Tibial artery (tissue), 4 donors: ENCODE measurements around the gene USH1C.

Experiments used
- DNase-seq, 2 donors: peaks; one replicate each; pipeline ENCODE4 v3.0.0-alpha.2; 2019
- H3K27ac ChIP-seq, 2 donors: fragments of 200-600 bp; sonication (generic) in 1 of 2; 1 replicate in 1 of 2; 2 replicates in 1 of 2; pipeline ENCODE4 v1.5.1; 2018 to 2019; ENCODE audit warnings: mild to moderate bottlenecking in 1 of 2
- H3K27me3 ChIP-seq, 2 donors: fragments of 200-600 bp; sonication (generic) in 1 of 2; one replicate each; pipeline versions ENCODE4 v1.5.1 to v1.6.0; 2016 to 2019
- H3K36me3 ChIP-seq, 3 donors: fragments of 200-600 bp; sonication (generic) in 2 of 3; one replicate each; pipeline ENCODE4 v1.5.1; 2016 to 2019; ENCODE audit warnings: mild to moderate bottlenecking in 2 of 3
- H3K4me1 ChIP-seq, 4 donors: fragments of 200-600 bp; sonication (generic) in 2 of 4; 1 replicate in 3 of 4; 2 replicates in 1 of 4; pipeline ENCODE4 v1.5.1; 2016 to 2019
- H3K4me3 ChIP-seq, 2 donors: fragments of 200-600 bp; sonication (generic) in 1 of 2; 1 replicate in 1 of 2; 2 replicates in 1 of 2; pipeline ENCODE4 v1.5.1; 2018 to 2019; ENCODE audit warnings: mild to moderate bottlenecking in 2 of 2
- H3K9me3 ChIP-seq, 3 donors: fragments of 200-600 bp; sonication (generic) in 1 of 3; one replicate each; pipeline ENCODE4 v1.5.1; 2016 to 2019
- CTCF ChIP-seq, 2 experiments: fragments of 200-600 bp in 1 of 2; fragments of 450-650 bp in 1 of 2; IDR thresholded peaks; one replicate each; pipeline ENCODE4 v1.5.1; 2017 to 2019; ENCODE audit warnings: antibody characterized with exemption in 2 of 2, mild to moderate bottlenecking in 1 of 2, moderate library complexity in 1 of 2
- intact Hi-C: fragments of 100-400 bp; cut with DNase I; formaldehyde crosslinking; loops from one replicate; pipeline ENCODE4 v1.15.0; 2023; ENCODE audit warnings: low total_unique reads

USH1C gene

GRCh38 chr11:17528181-17528691 is 16.0 kb downstream of the USH1C start:
- Histone ChIP-seq H3K36me3 (no peaks in the 10 kb centered on the region), H3K4me1 (no peaks in the 10 kb centered on the region), H3K9me3 (no peaks in the 10 kb centered on the region), H3K27ac (no peak overlapping the region), H3K4me3 (no peak overlapping the region), H3K27me3 (peaks cover 0 to 29% of the 10 kb centered on the region in 2 donors)
- peak; percentile 37 to 56 for TF ChIP-seq CTCF (IDR thresholded peaks at IDR 0.05)
- intact Hi-C loops, result no loop called here
- no peak for DNase-seq

DNA sequence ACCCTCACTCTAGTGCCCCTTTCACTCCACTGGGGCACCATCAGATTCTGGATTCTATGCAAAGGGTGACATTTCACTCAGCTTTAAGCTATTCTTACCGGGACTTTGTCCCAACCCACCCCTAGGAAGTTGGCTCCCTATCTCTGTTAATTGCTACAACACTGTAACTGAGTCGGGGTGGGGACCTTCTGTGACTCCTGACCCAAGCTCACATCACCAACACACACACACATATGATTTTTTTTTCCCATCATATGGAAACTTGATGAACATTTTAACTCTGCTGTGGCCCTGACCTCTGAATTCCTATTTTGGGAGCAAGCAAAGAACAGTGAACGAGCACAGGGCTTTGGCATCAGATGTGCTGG is 16.6 kb downstream of the USH1C start:
- TF ChIP-seq CTCF (IDR thresholded peaks at IDR 0.05), result no peak
- no peaks in the 10 kb centered on the region for H3K9me3 ChIP-seq
- no peak overlapping the region for H3K4me3 ChIP-seq
- no peaks in the 10 kb centered on the region for H3K36me3 ChIP-seq
- H3K27ac ChIP-seq, result no peak overlapping the region
- intact Hi-C loops, result no loop called here
- peaks cover 0 to 26% of the 10 kb centered on the region in 2 donors for H3K27me3 ChIP-seq
- H3K4me1 ChIP-seq, result no peaks in the 10 kb centered on the region
- no peak for DNase-seq

DNA sequence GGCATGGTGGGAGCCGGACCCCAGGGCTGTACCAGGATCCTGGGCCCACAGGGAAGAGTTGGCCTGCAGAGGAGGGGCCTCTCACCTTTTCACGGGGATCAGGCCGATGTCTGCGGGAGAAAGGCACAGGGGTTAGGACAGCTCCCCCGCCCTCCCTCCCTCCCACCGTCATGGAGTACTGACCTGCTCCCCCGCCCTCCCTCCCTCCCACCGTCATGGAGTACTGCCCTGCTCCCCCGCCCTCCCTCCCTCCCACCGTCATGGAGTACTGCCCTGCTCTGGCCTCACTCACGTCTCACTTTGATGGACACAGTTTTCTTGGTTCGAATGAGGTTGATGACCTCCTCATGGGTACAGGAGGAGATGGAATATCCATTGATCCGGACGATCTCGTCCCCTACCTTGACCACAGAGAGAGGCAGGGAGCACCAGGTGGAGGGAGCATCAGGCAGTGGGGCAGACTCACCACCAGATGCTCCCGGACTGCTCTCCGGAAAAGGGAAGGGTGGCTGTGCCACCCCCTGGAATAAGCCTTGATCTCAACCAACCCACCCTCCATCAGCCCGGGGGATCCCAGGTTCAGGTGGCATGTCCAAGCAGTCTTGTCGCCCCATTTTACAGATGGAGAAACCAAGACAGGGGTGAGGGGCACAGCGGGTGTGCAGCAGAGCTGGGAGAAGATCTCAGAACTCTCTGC is 17.1 kb downstream of the USH1C start:
- Histone ChIP-seq H3K4me1 (no peaks in the 10 kb centered on the region), H3K27ac (no peak overlapping the region), H3K9me3 (no peaks in the 10 kb centered on the region), H3K36me3 (no peaks in the 10 kb centered on the region), H3K4me3 (no peak overlapping the region), H3K27me3 (peaks cover 0 to 26% of the 10 kb centered on the region in 2 donors)
- intact Hi-C loops, result no loop called here
- no peak for DNase-seq
- TF ChIP-seq CTCF (IDR thresholded peaks at IDR 0.05), result no peak

- intact Hi-C loops, result no loop called here
- no peak overlapping the region for H3K27ac ChIP-seq
- peaks cover 0 to 23% of the 10 kb centered on the region in 2 donors for H3K27me3 ChIP-seq
- no peak overlapping the region for H3K4me3 ChIP-seq
- no peaks in the 10 kb centered on the region for H3K36me3 ChIP-seq
- DNase-seq, result no peak
- no peaks in the 10 kb centered on the region for H3K4me1 ChIP-seq
- TF ChIP-seq CTCF (IDR thresholded peaks at IDR 0.05), result no peak
- H3K9me3 ChIP-seq, result no peaks in the 10 kb centered on the region
These were observed 17.9 kb downstream of the USH1C start for GRCh38 chr11:17526326-17526725.

DNA sequence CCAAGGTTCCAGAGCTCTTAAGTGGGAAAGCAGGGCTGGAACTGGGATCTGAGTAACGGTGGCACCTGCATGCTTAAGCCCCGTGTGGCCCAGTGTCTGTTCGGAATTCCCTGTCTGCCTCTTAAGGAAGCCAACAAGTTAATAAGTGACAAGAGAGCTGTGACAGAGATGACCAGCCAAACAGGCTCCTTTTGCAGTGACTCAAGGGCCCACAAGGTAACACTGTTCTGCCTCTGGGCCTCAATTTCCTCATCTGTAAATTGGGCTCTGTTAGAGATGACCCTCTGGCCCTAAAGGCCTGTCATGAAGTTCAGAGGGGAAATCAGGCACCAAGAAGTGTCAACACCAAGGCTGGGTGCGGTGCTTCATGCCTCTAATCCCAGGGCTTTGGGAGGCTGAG is 18.6 kb downstream of the USH1C start:
- no peaks in the 10 kb centered on the region for H3K36me3 ChIP-seq
- H3K4me1 ChIP-seq, result no peaks in the 10 kb centered on the region
- no peak overlapping the region for H3K4me3 ChIP-seq
- H3K27ac ChIP-seq, result no peak overlapping the region
- TF ChIP-seq CTCF (IDR thresholded peaks at IDR 0.05), result no peak
- H3K27me3 ChIP-seq, result peaks cover 0 to 17% of the 10 kb centered on the region in 2 donors
- DNase-seq, result no peak
- no peaks in the 10 kb centered on the region for H3K9me3 ChIP-seq
- intact Hi-C loops, result no loop called here
